ENCODE results near the gene ADAMTS18.

Gene ADAMTS18

DNA sequence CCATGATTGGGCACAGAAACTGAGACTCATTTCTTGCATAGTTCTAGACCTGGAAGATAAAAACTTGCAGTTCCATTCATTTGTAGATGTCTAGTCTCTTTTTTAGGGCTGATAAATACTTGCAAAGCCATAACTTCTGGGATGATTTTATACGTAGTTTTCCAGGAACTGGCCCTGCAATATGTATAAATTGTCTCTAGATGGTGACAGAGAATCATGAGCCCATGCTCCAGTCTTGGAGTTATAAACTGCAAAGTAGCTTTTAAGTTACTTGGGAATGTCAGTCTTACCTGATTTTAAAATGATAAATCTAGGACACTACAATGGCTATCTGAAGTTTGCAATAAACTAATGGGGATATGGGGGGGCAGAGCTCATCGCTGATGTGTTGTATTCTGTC is 3.0 kb upstream of the ADAMTS18 start:
- DNase-seq (ENCODE audit: low read depth): peak; percentile 5

GRCh38 chr16:77435272-77435820 is 512 bp upstream of the ADAMTS18 start:
- DNase-seq (ENCODE audit: low read depth): no peak

DNA sequence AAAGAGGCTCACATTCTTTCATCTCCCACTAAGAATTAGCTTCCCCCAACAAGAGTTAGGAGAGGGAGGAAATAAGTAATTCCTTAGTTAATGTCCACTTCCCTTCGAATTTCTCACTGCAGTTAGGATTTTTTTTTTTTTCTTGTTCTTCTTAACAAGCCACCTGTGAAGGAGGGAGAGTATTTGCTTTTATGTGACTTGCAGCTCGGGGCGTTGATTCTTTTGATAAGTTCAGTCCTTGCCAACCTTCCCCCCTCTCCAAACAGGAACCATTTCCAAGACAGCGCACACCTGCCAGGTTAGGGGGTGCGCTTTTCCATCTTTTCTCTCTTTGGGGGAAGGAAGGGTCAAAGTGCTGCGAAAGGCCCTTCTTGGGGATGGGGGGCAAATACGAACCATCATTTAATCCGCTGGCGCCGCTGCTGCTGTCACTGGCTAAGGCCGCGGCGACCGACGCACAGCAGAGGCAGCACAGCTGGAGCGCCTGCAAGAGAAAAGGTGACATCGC is 758 bp downstream of the ADAMTS18 start:
- DNase-seq (ENCODE audit: low read depth): no peak

DNA sequence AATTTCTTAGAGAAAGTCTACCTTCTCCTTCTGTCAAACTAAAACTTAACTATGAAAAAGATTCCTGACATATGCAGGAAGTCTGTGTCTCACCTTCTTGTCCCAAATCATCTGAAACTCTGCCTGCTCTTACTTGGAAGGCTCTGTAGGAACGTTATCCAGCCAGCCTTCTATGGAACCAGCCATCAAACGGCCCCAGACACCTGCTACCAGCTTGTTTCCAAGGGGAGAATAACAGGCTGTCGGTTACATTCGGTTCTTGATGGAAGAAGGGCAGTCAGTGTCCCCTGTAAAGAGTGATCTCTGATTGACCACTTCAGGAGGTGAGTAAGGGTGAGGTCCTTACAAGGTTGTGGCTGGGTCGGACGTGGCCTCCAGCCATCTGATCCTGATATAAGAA is 1.7 kb downstream of the ADAMTS18 start:
- no peak for DNase-seq (ENCODE audit: low read depth)

DNA sequence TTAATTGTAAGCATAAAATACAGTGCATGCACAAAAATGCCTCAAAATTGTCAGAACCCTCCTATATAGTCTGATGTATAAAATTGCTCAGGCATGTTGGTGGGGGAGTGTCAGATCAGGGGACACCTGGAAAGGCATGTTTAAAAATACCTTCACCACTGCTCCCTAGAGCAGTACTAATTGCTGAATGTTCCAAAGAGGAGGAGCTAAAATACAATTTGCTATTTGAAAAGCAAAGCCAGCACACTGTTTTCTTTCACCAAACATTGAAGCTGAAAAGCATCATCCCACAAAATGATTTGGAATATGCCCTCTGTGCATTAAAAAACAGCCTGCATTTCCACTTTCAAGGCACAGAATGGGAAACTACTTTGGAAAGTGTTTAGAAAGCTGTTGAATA is 2.6 kb downstream of the ADAMTS18 start:
- no peak for DNase-seq (ENCODE audit: low read depth)

DNA sequence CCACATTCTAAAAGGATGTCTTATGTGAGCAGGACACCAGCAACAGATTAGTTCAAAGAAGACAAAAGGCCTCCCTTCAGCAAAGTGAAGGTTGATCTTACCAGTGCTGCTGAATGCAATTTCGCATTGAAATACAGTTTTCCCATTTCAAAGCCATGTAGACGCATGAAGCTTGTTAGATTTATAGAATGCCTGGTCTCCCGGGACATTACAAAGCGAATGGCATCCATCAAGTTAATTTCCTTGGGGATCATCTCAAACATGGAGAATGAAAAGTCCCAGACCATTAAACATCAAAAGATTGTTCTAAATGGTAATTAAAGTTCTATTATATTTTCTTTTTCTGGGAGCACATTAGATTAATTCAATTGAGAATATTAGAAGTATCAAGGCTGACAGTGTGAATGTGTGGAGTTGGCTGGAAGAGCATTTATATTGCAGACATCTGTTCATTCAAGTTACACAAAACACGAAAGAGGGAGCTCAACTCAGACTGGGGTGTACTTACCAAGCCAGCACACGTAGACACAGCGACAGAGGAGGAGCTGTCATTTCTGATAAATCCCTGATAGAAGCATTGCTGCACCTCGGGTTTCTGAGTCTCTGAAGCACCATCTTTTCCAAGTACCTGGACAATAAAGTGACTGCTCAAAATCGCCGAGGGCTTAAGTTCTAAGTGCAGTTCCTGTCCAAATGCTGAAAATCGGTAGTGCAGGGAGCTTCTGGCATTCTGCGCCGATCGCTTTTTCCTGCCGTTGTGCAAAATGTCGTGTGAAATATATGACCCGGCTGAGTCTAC is 3.8 kb downstream of the ADAMTS18 start:
- DNase-seq (ENCODE audit: low read depth): no peak

DNA sequence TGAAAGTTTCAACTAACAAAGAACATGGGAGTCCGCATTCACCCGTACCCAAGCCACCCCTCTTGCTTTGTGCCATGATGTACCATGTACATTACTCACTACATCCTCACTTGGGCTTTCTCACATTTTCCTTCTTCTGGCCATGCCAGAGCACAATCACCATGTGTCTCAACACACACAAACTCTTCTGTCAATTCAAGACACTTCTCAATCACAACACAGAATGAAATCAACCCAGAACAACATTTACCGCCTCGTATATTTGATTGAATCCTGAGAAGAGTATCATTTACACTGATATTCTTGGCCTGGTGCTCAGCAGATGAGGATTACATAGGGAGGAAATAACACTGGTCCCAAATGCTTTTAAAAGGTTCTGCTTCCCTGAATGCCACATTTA is 4.5 kb downstream of the ADAMTS18 start:
- DNase-seq (ENCODE audit: low read depth): no peak

GRCh38 chr16:77424871-77425604 is 9.8 kb downstream of the ADAMTS18 start:
- DNase-seq (ENCODE audit: low read depth): no peak

DNA sequence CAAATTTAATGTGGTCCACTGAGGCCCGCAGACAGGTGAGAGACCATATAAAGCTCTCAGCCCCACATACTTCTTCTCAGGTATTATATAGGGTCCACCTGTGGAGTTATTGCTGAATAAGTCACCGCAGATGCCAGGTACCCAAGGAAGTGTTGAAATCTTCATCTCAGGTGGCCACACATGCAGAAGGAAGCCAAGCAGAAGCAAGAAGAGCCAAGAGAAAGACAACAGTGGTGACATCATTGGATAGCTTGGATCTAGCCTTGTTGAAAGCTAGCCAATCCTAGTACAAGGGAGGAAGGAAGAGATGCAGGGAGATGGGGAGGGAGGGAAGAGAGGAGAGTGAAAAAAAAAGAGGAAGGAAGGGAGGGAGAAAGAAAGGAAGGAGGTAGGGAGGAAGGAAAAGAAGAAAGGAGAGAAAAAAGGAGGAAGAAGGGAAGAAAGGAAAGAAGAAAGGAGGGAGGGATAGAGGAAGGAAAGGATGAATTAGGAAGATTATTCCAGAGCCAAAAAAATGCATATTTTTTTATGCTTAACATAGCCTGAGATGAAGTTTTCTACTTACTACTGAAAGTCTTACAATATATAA is 12.5 kb downstream of the ADAMTS18 start:
- DNase-seq (ENCODE audit: low read depth): no peak

- no peak for DNase-seq (ENCODE audit: low read depth)
These were observed 17.8 kb downstream of the ADAMTS18 start for GRCh38 chr16:77416939-77417480.

GRCh38 chr16:77414752-77415231 is 20.0 kb downstream of the ADAMTS18 start:
- no peak for DNase-seq (ENCODE audit: low read depth)

- no peak for DNase-seq (ENCODE audit: low read depth)
These were observed 24.4 kb downstream of the ADAMTS18 start for GRCh38 chr16:77410449-77410848.

DNA sequence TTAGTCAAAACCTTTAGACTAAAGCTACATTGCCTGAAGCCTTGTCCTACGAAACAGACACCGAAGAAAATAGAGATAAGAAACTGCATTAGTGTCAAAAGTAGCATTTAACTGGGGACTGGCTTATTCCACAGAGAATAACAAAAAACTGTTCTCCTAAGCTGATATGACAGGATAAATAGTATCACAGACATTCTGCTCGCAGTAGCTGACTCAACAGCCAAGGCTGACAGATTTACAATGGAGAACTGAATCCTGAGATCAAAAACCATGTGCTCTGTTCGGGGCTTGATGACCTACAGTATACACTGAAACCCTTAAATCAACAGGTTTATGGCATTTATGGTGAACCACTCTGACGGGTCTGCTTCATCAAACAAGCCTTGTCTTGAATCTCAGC is 25.5 kb downstream of the ADAMTS18 start:
- DNase-seq (ENCODE audit: low read depth): peak; percentile 20

- no peak for DNase-seq (ENCODE audit: low read depth)
These were observed 26.2 kb downstream of the ADAMTS18 start for GRCh38 chr16:77408607-77409006.

GRCh38 chr16:77406680-77407079 is 28.2 kb downstream of the ADAMTS18 start:
- peak; percentile 7 for DNase-seq (ENCODE audit: low read depth)

- DNase-seq (ENCODE audit: low read depth): no peak
These were observed 30.1 kb downstream of the ADAMTS18 start for GRCh38 chr16:77404775-77405174.

- no peak for DNase-seq (ENCODE audit: low read depth)
These were observed 31.1 kb downstream of the ADAMTS18 start for GRCh38 chr16:77403732-77404131.

DNA sequence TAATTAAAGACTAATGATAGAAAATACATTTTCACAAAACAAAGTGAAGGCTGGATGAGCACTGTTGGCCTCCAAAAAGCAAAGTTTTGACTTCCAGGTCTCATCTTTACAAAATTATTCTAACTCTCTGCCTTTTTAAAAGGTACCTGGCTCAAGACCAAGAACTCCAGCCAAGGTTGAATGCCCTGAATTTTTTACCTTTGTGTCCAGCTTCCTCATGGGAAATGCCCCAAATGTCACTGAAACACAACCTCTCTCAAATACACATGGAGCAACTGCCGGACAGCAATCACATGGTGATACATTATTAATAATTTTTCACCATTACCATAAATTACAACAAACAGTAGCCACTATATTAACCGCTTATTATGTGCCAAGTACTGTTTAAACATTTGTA is 32.2 kb downstream of the ADAMTS18 start:
- DNase-seq (ENCODE audit: low read depth): no peak

DNA sequence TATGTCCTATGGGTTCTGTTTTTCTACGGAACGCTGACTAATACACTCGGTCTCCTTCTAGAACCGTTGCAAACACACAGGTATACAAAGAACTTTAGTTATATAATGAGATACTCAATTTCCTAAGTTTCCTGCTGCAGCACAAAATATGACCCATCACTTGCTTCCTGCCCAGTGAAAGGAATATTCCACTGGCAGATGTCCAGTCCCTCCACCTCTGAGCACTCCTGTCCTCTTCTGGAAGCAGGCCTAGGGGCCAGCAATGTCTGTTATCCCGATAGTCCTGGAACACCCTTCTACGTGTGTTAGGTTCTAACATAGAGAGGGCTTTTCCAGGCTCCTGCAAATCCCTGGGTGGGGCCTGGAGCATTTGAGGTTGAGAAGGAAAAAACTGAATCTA is 32.7 kb downstream of the ADAMTS18 start:
- no peak for DNase-seq (ENCODE audit: low read depth)

DNA sequence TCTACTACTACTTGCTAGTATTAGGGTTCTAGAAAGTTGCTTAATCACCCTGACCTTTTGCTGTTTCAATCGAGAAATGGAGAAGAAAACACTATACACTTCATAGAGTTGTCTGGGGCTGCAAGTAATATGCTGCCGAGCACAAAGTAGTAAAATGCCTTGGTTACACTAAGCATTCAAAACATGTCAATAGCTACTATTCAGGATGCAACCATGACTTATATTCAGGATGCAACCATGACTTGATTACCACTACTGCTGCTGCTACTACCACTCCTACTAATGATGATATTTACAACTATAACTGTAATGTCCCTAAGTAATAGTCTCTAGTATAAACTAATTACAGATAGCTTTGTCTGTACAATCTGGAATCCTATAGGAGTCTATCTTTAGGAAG is 35.3 kb downstream of the ADAMTS18 start:
- no peak for DNase-seq (ENCODE audit: low read depth)

GRCh38 chr16:77399066-77399465 is 35.8 kb downstream of the ADAMTS18 start:
- no peak for DNase-seq (ENCODE audit: low read depth)

DNA sequence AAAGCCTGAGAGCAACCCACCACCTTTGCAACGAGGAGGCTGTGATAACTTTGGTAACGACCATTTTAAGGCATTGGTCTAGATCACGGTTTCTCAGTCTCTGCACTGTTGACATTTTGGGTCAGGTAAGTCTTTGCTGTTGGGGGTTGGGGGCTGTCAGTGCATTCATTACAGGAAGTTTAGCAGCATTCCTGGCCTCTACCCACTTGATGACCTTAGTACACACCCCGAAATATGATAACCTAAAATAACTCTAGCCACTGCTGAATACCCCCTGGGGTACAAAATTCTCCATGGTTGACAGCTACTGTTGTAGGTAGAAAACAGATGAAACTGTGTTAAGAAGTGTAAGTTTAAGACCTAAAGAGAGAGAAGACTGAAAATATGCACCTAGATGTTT is 36.3 kb downstream of the ADAMTS18 start:
- no peak for DNase-seq (ENCODE audit: low read depth)

Measured in amniotic epithelial cell (primary cell).